IMR-90 (cell line): ENCODE data around the gene RYR3. TPM values are rescaled to one million over a fixed set of nuclear protein-coding genes. Genes with fewer than 3 reads are reported as not detected.

Source experiments
- ATAC-seq: fragments of 200-7000 bp; cut with Tn5 transposase; 2 replicates; pipeline ENCODE4 v1.9.1; 2020; ENCODE audit warnings: low read depth, mild to moderate bottlenecking, moderate library complexity
- BruUV-seq: library from RNA; stranded (reverse); fragments of 400-500 nt; replicated peaks from 2 replicates; lab custom pipeline; 2021; lab: Mats Ljungman, UMichigan
- CTCF ChIA-PET: fragments of 300-600 bp; formaldehyde crosslinking; extraction: SDS; loops from one replicate; lab custom pipeline; 2021; ENCODE audit warnings: antibody characterized with exemption; lab: Yijun Ruan, JAX
- POLR2A ChIA-PET: fragments of 300-600 bp; sonication (Branson Sonifier 250); formaldehyde crosslinking; loops from one replicate; lab custom pipeline; 2022; ENCODE audit warnings: antibody characterized with exemption; ENCODE audit not compliant: unreplicated experiment; lab: Charles Lee
- DNase-seq: peaks from one replicate; pipeline ENCODE4 v3.0.0; 2013
- H2AFZ ChIP-seq: replicated peaks from 2 replicates; pipeline ENCODE3; 2013; ENCODE audit warnings: low read length, mild to moderate bottlenecking; ENCODE audit not compliant: poor library complexity
- H2AK5ac ChIP-seq: 2 replicates; pipeline ENCODE4 v1.6.1; 2013; ENCODE audit warnings: low read depth, low read length, inconsistent platforms
- H2AK9ac ChIP-seq: replicated peaks from 2 replicates; pipeline ENCODE3; 2013; ENCODE audit warnings: mild to moderate bottlenecking, low read depth, low read length, moderate library complexity; ENCODE audit not compliant: poor library complexity
- H2BK120ac ChIP-seq: 2 replicates; pipeline ENCODE4 v1.6.1; 2013; ENCODE audit warnings: low read depth, low read length, inconsistent platforms
- H2BK15ac ChIP-seq: 3 replicates; pipeline ENCODE4 v1.6.1; 2013; ENCODE audit warnings: low read depth, low read length, inconsistent platforms
- H2BK20ac ChIP-seq: 2 replicates; pipeline ENCODE4 v1.6.1; 2013; ENCODE audit warnings: low read depth, mild to moderate bottlenecking, inconsistent platforms, low read length, moderate library complexity
- H2BK5ac ChIP-seq: 2 replicates; pipeline ENCODE4 v1.6.1; 2013; ENCODE audit warnings: mild to moderate bottlenecking, low read depth, low read length, inconsistent platforms; ENCODE audit not compliant: poor library complexity, severe bottlenecking
- H3K14ac ChIP-seq: replicated peaks from 2 replicates; pipeline ENCODE4 v1.6.1; 2013; ENCODE audit warnings: low read depth, low read length, inconsistent platforms
- H3K18ac ChIP-seq: 2 replicates; pipeline ENCODE4 v1.6.1; 2013; ENCODE audit warnings: low read depth, low read length, control low read depth
- H3K23ac ChIP-seq: 2 replicates; pipeline ENCODE4 v1.6.1; 2013; ENCODE audit warnings: low read depth, low read length, inconsistent platforms
- H3K27ac ChIP-seq: 2 replicates; pipeline ENCODE4 v1.5.1; 2013; ENCODE audit warnings: mild to moderate bottlenecking, control low read depth, low read length; ENCODE audit not compliant: insufficient read depth
- H3K27me3 ChIP-seq: 2 replicates; pipeline ENCODE4 v1.6.1; 2013; ENCODE audit warnings: low read length; ENCODE audit not compliant: control insufficient read depth, insufficient read depth
- H3K36me3 ChIP-seq: 2 replicates; pipeline ENCODE4 v1.6.1; 2013; ENCODE audit warnings: low read length, mixed read lengths; ENCODE audit not compliant: control insufficient read depth, insufficient read depth
- H3K4ac ChIP-seq: 2 replicates; pipeline ENCODE4 v1.6.1; 2013; ENCODE audit warnings: low read depth, low read length, inconsistent platforms
- H3K4me1 ChIP-seq: 2 replicates; pipeline ENCODE4 v1.6.1; 2013; ENCODE audit warnings: low read length, mixed read lengths; ENCODE audit not compliant: control insufficient read depth, insufficient read depth
- H3K4me2 ChIP-seq: 2 replicates; pipeline ENCODE4 v1.6.1; 2013; ENCODE audit warnings: low read depth, mild to moderate bottlenecking, control low read depth, low read length, moderate library complexity
- H3K4me3 ChIP-seq: 2 replicates; pipeline ENCODE4 v1.5.1; 2013; ENCODE audit warnings: low read depth, mild to moderate bottlenecking, control low read depth, low read length, moderate library complexity; ENCODE audit not compliant: insufficient read depth
- H3K56ac ChIP-seq: 2 replicates; pipeline ENCODE4 v1.6.1; 2013; ENCODE audit warnings: low read length, inconsistent platforms; ENCODE audit not compliant: insufficient read depth; ENCODE audit errors: extremely low read depth
- H3K79me1 ChIP-seq, 2 experiments: 2 replicates each; pipeline ENCODE4 v1.6.1; 2013; ENCODE audit warnings: low read length in 2 of 2, inconsistent platforms in 1 of 2, low read depth in 1 of 2
- H3K9ac ChIP-seq: 2 replicates; pipeline ENCODE4 v1.6.1; 2013; ENCODE audit warnings: low read depth, low read length, control low read depth
- H3K9me1 ChIP-seq: 2 replicates; pipeline ENCODE4 v1.6.1; 2013; ENCODE audit warnings: low read length, inconsistent platforms; ENCODE audit not compliant: insufficient read depth
- H3K9me3 ChIP-seq: 2 replicates; pipeline ENCODE4 v1.6.1; 2013; ENCODE audit warnings: low read length; ENCODE audit not compliant: control insufficient read depth, insufficient read depth
- H4K20me1 ChIP-seq: 2 replicates; pipeline ENCODE4 v1.6.1; 2013; ENCODE audit warnings: low read length, inconsistent platforms; ENCODE audit not compliant: insufficient read depth
- H4K5ac ChIP-seq: 2 replicates; pipeline ENCODE4 v1.6.1; 2013; ENCODE audit warnings: mild to moderate bottlenecking, low read depth, low read length, control low read depth
- H4K8ac ChIP-seq, 2 experiments: 2 replicates each; pipeline ENCODE4 v1.6.1; 2013; ENCODE audit warnings: low read depth in 2 of 2, low read length in 2 of 2, control low read depth in 1 of 2, inconsistent platforms in 1 of 2
- H4K91ac ChIP-seq: 2 replicates; pipeline ENCODE4 v1.6.1; 2013; ENCODE audit warnings: low read depth, low read length, inconsistent platforms; ENCODE audit not compliant: insufficient read depth
- BHLHE40 ChIP-seq: fragments of 150-350 bp; IDR thresholded peaks from 2 replicates; pipeline ENCODE4 v1.6.1; 2016; ENCODE audit warnings: mild to moderate bottlenecking, low read depth, low read length
- CEBPB ChIP-seq: IDR thresholded peaks from 2 replicates; pipeline ENCODE4 v1.6.1; 2012; ENCODE audit warnings: low read depth, low read length, improper control_type of control experiment
- CTCF ChIP-seq: conservative IDR thresholded peaks from 2 replicates; pipeline ENCODE4 v1.5.1; 2012; ENCODE audit warnings: mild to moderate bottlenecking, low read depth, low read length, improper control_type of control experiment
- ELK1 ChIP-seq: fragments of 150-350 bp; IDR thresholded peaks from 2 replicates; pipeline ENCODE4 v1.6.1; 2016; ENCODE audit warnings: low read depth, mild to moderate bottlenecking, low read length, moderate library complexity, borderline replicate concordance
- FOS ChIP-seq: fragments of 150-350 bp; IDR thresholded peaks from 2 replicates; pipeline ENCODE4 v1.6.1; 2016; ENCODE audit warnings: low read depth, low read length
- MAFK ChIP-seq: IDR thresholded peaks from 2 replicates; pipeline ENCODE4 v1.6.1; 2012; ENCODE audit warnings: low read depth, low read length, improper control_type of control experiment
- NFE2L2 ChIP-seq: fragments of 150-350 bp; IDR thresholded peaks from 2 replicates; pipeline ENCODE4 v1.6.1; 2016; ENCODE audit warnings: low read depth, mild to moderate bottlenecking, low read length
- POLR2A ChIP-seq: IDR thresholded peaks from 2 replicates; pipeline ENCODE4 v1.6.1; 2012; ENCODE audit warnings: mild to moderate bottlenecking, low read depth, low read length
- RAD21 ChIP-seq: IDR thresholded peaks from 2 replicates; pipeline ENCODE4 v1.6.1; 2012; ENCODE audit warnings: low read length, improper control_type of control experiment
- RCOR1 ChIP-seq: IDR thresholded peaks from 2 replicates; pipeline ENCODE4 v1.6.1; 2012; ENCODE audit warnings: mild to moderate bottlenecking, low read length, improper control_type of control experiment; ENCODE audit not compliant: insufficient replicate concordance
- SMC3 ChIP-seq: fragments of 150-350 bp; IDR thresholded peaks from 2 replicates; pipeline ENCODE4 v1.6.1; 2016; ENCODE audit warnings: low read depth, mild to moderate bottlenecking, antibody characterized with exemption, low read length, moderate library complexity
- WGBS, 2 experiments: methylation state at CpG; one replicate each; pipeline versions ENCODE4 v1.1.5 to v1.1.7; 2013; ENCODE audit warnings: missing lambda C conversion rate in 2 of 2; ENCODE audit not compliant: insufficient read length in 1 of 2; ENCODE audit errors: extremely low coverage in 2 of 2; 5-methylcytosine and 5-hydroxymethylcytosine counted together
- dilution Hi-C: fragments of 300-500 bp; cut with HindIII; formaldehyde crosslinking; loops from one replicate; pipeline ENCODE4 v1.14.3; 2018; ENCODE audit warnings: low sequenced_read_pairs; ENCODE audit not compliant: unreplicated experiment
- in situ Hi-C: fragments of 300-500 bp; cut with MboI; formaldehyde crosslinking; loops from 3 replicates; pipeline ENCODE4 v1.14.3; 2019; ENCODE audit warnings: low sequenced_read_pairs, inconsistent platforms, mixed read lengths
- intact Hi-C: fragments of 100-400 bp; cut with micrococcal nuclease; formaldehyde crosslinking; loops from 2 replicates; pipeline ENCODE4 v1.10.0; 2022
- polyA plus RNA-seq, 3 experiments: library from polyadenylated mRNA; depleted of rRNA; stranded (reverse); fragments of >200 nt; gene quantifications; 2 replicates each; pipeline ENCODE4 v1.2.3, GENCODE V29; 2012; ENCODE audit warnings: low replicate concordance in 1 of 3
- total RNA-seq: library from RNA; depleted of rRNA; stranded (reverse); fragments of >200 nt; gene quantifications from 2 replicates; pipeline ENCODE4 v1.2.3, GENCODE V29; 2012
- TF ChIP-seq, protein P1 (sequence below): fragments of 150-350 bp; IDR thresholded peaks from 2 replicates; pipeline ENCODE4 v1.6.1; 2017; ENCODE audit warnings: mild to moderate bottlenecking, antibody characterized with exemption, low read length, low read depth

The RYR3 gene
- total and polyA plus RNA-seq, 2 of the 4 experiments (the other 2 are of a cell fraction) = 0.18 TPM; not detected in 1

DNA sequence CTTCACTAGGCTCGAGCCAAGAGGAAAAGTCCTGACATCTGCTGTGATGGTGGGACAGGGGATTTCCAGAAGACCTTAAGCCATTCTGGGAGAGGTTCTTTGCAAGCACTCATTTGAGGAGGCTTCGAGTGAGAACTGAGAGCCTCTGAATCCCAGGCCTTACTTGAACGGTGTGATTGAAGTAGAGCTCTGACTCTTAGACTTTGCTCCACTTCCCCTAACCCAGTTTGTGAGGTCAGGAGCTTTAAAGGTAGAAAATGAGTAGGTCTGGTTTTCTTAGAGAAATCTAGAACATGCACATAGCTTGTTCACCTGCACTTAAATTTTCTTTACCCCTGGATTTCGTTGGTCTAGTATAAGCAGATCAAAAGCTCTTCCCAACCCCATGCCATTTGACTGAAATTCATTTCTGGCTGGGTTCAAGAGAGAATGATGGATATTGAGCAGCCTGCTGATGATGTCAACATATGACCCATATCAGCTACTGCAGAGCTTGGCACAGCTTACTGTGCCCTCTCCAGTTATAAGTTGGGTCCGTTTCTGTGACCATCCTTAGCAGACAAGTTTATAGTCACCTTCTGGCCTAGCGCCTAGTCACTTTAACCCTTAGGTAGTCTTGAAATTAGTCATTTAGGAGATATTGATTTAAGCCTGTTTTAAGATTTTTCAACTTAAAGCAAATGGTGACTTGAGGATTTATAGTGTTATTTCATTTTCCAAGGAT, 428.3 kb downstream of the RYR3 start (continued):
- TF ChIP-seq, protein P1, sequence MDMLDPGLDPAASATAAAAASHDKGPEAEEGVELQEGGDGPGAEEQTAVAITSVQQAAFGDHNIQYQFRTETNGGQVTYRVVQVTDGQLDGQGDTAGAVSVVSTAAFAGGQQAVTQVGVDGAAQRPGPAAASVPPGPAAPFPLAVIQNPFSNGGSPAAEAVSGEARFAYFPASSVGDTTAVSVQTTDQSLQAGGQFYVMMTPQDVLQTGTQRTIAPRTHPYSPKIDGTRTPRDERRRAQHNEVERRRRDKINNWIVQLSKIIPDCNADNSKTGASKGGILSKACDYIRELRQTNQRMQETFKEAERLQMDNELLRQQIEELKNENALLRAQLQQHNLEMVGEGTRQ = no peak

DNA sequence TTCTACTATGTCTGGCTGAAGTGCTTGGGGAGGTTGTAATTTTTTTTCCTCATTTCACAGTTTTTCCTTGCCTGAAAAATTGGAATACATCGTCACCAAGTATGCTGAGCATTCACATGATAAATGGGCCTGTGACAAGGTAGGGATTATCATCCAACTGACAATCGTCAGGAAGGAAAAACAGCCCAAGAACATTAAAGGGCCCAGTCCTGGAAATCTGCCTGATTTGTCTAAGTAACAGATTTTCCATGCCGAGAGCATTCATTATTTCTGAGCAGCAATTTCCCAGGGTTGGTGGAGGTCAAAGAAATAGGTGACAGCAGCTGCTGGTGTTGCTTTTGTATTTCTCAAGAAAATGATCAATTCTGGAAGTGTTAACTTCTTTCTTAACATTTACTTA, 431.5 kb downstream of the RYR3 start:
- no peak overlapping the region for H2BK120ac ChIP-seq
- H2AFZ ChIP-seq = no peak overlapping the region
- H3K27me3 ChIP-seq = peaks cover 24% of the 10 kb centered on the region
- no peak overlapping the region for H3K27ac ChIP-seq
- H3K36me3 ChIP-seq = no peaks in the 10 kb centered on the region
- no peak overlapping the region for H3K18ac ChIP-seq
- no peaks in the 10 kb centered on the region for H4K20me1 ChIP-seq
- no peak overlapping the region for H2AK5ac ChIP-seq
- DNase-seq (no peak), ATAC-seq (no peak)
- H2BK15ac ChIP-seq = no peak overlapping the region
- H2BK20ac ChIP-seq = no peak overlapping the region
- no peak overlapping the region for H3K56ac ChIP-seq
- H3K4me2 ChIP-seq = no peak overlapping the region
- in situ Hi-C loops = no loop called here
- dilution Hi-C loops = no loop called here
- intact Hi-C loops = no loop called here
- H4K91ac ChIP-seq = no peak overlapping the region
- no peak overlapping the region for H3K4me3 ChIP-seq
- no peak overlapping the region for H4K5ac ChIP-seq
- no TSS peak for BruUV-seq
- no peak overlapping the region for H2AK9ac ChIP-seq
- ChIA-PET CTCF (interaction anchor here (0.8 kb wide), 1 partner anchor 222 kb away, joined by 3 read pairs; no protein-coding TSS in a partner anchor), POLR2A (no interaction called here)
- no peaks in the 10 kb centered on the region for H3K9me3 ChIP-seq
- no peaks in the 10 kb centered on the region for H3K79me1 ChIP-seq
- H2BK5ac ChIP-seq = no peak overlapping the region
- H3K23ac ChIP-seq = no peak overlapping the region
- H3K4me1 ChIP-seq = no peaks in the 10 kb centered on the region
- WGBS, 2 experiments = no CpG with 5 or more reads among the region's 3 CpGs
- H3K9ac ChIP-seq = no peak overlapping the region
- H3K9me1 ChIP-seq = no peaks in the 10 kb centered on the region
- H3K4ac ChIP-seq = no peak overlapping the region
- H3K14ac ChIP-seq = no peak overlapping the region
- H4K8ac ChIP-seq = no peak overlapping the region
- TF ChIP-seq MAFK (no peak), RCOR1 (no peak), ELK1 (no peak), NFE2L2 (no peak), RAD21 (no peak), FOS (no peak), CTCF (no peak), BHLHE40 (no peak), SMC3 (no peak), POLR2A (no peak), CEBPB (no peak)
- TF ChIP-seq, protein P1 = no peak
